T-cell (primary cell): Measurements from ENCODE around the gene CWH43. TPM values are rescaled to one million over a fixed set of nuclear protein-coding genes. Genes with fewer than 3 reads are reported as not detected.

Experiments
- ATAC-seq, 4 experiments: fragments of 200-7000 bp in 3 of 4; fragments of 150-1000 bp in 1 of 4; cut with Tn5 transposase; replicated peaks in 1 of 4; 1 replicate in 3 of 4; 2 replicates in 1 of 4; pipeline ENCODE4 v1.10.0; 2021; ENCODE audit warnings: moderate library complexity in 3 of 4, mild to moderate bottlenecking in 2 of 4, moderate number of reproducible peaks in 1 of 4
- CTCF ChIA-PET, 2 donors: fragments of 300-600 bp; sonication (Branson Sonifier 250); formaldehyde crosslinking; loops; one replicate each; lab custom pipeline; 2022; ENCODE audit warnings: antibody characterized with exemption in 2 of 2; lab: Charles Lee
- POLR2A ChIA-PET, 2 donors: fragments of 300-600 bp; sonication (Branson Sonifier 250); formaldehyde crosslinking; loops; one replicate each; lab custom pipeline; 2022; ENCODE audit warnings: antibody characterized with exemption in 2 of 2; lab: Charles Lee
- DNase-seq, 35 experiments: peaks; one replicate each; pipeline versions ENCODE4 v3.0.0 to v3.0.0-alpha.2; 2013 to 2023
- H3K27ac ChIP-seq: one replicate; pipeline ENCODE4 v1.5.1; 2013; ENCODE audit warnings: low read length
- H3K27me3 ChIP-seq, 2 experiments: replicated peaks in 1 of 2; 1 replicate in 1 of 2; 2 replicates in 1 of 2; pipeline versions ENCODE4 v1.6.1 to v1.7.0; 2013; ENCODE audit warnings: low read length in 1 of 2, mixed read lengths in 1 of 2; ENCODE audit not compliant: control insufficient read depth in 2 of 2, insufficient read depth in 2 of 2; ENCODE audit errors: extremely low read depth in 1 of 2
- H3K36me3 ChIP-seq, 2 donors: 1 replicate in 1 of 2; 2 replicates in 1 of 2; pipeline versions ENCODE4 v1.6.1 to v1.7.0; 2013; ENCODE audit warnings: low read length in 1 of 2; ENCODE audit not compliant: control insufficient read depth in 2 of 2, insufficient read depth in 1 of 2; ENCODE audit errors: extremely low read depth in 1 of 2
- H3K4me1 ChIP-seq, 2 experiments: 1 replicate in 1 of 2; 2 replicates in 1 of 2; pipeline versions ENCODE4 v1.6.1 to v1.7.0; 2013; ENCODE audit warnings: low read length in 2 of 2, mixed read lengths in 1 of 2; ENCODE audit not compliant: insufficient read depth in 2 of 2, control insufficient read depth in 1 of 2; ENCODE audit errors: extremely low read depth in 1 of 2
- H3K4me3 ChIP-seq, 2 donors: 1 replicate in 1 of 2; 2 replicates in 1 of 2; pipeline versions ENCODE4 v1.5.1 to v1.7.0; 2013; ENCODE audit warnings: mild to moderate bottlenecking in 2 of 2, low read length in 1 of 2, moderate library complexity in 1 of 2; ENCODE audit not compliant: control insufficient read depth in 1 of 2; ENCODE audit errors: extremely low read depth in 1 of 2
- H3K9me3 ChIP-seq: 2 replicates; pipeline ENCODE4 v1.7.0; 2013
- H3K27ac Mint-ChIP-seq, 2 donors: one replicate each; pipeline ENCODE4 v1.8.0; 2020 to 2021; ENCODE audit warnings: mild to moderate bottlenecking in 2 of 2, mixed read lengths in 2 of 2
- H3K27me3 Mint-ChIP-seq, 2 donors: one replicate each; pipeline ENCODE4 v1.8.0; 2021 to 2022; ENCODE audit warnings: mixed read lengths in 2 of 2
- H3K36me3 Mint-ChIP-seq: one replicate; pipeline ENCODE4 v1.8.0; 2021; ENCODE audit warnings: mixed read lengths
- H3K4me1 Mint-ChIP-seq, 3 donors: one replicate each; pipeline ENCODE4 v1.8.0; 2020 to 2022; ENCODE audit warnings: mixed read lengths in 3 of 3, mild to moderate bottlenecking in 1 of 3
- H3K4me3 Mint-ChIP-seq, 3 donors: one replicate each; pipeline ENCODE4 v1.8.0; 2020 to 2022; ENCODE audit warnings: mild to moderate bottlenecking in 3 of 3, mixed read lengths in 3 of 3, moderate library complexity in 3 of 3
- H3K9me3 Mint-ChIP-seq, 3 donors: one replicate each; pipeline ENCODE4 v1.8.0; 2020 to 2022; ENCODE audit warnings: mixed read lengths in 3 of 3
- WGBS: methylation state at CpG from one replicate; pipeline ENCODE4 v1.1.5; 2013; ENCODE audit warnings: missing lambda C conversion rate; ENCODE audit not compliant: insufficient coverage; 5-methylcytosine and 5-hydroxymethylcytosine counted together
- total RNA-seq, 35 experiments: library from RNA in 6 of 35; stranded (reverse) in 6 of 35; fragments of 120-200 nt in 1 of 35; gene quantifications; one replicate each; pipeline versions ENCODE4 v1.2.1 to v1.2.4 and lab custom pipeline; 2013 to 2026

The CWH43 gene
- total RNA-seq, 5 donors from 2014 or later (not counting 1 experiment from before 2014, with no cell fraction given) = not detected

- ChIA-PET CTCF (no interaction called here), POLR2A (no interaction called here)
- H3K27ac ChIP-seq = no peak overlapping the region
- no peaks in the 10 kb centered on the region for H3K9me3 ChIP-seq
- no peaks in the 10 kb centered on the region for H3K4me1 ChIP-seq
- DNase-seq (no peak), ATAC-seq (no peak)
- H3K4me3 Mint-ChIP-seq = no peak overlapping the region
- H3K36me3 ChIP-seq = no peaks in the 10 kb centered on the region
- H3K27me3 Mint-ChIP-seq = peaks cover 25 to 36% of the 10 kb centered on the region in 2 donors
- 72% methylated on average over 3 of the region's 6 CpGs for WGBS
- H3K36me3 Mint-ChIP-seq = no peaks in the 10 kb centered on the region
- peaks cover 0 to 3% of the 10 kb centered on the region in 2 experiments for H3K27me3 ChIP-seq
- no peak overlapping the region for H3K4me3 ChIP-seq
- H3K27ac Mint-ChIP-seq = no peak overlapping the region
- no peaks in the 10 kb centered on the region for H3K4me1 Mint-ChIP-seq
- peaks cover 0 to 4% (median 0%) of the 10 kb centered on the region in 3 donors for H3K9me3 Mint-ChIP-seq
These were observed 12.4 kb downstream of the CWH43 start for GRCh38 chr4:48998440-48998839.

GRCh38 chr4:49000806-49001205 lies 14.7 kb downstream of the CWH43 start:
- H3K36me3 ChIP-seq = no peaks in the 10 kb centered on the region
- H3K4me1 ChIP-seq = no peaks in the 10 kb centered on the region
- H3K36me3 Mint-ChIP-seq = no peaks in the 10 kb centered on the region
- H3K4me3 ChIP-seq = no peak overlapping the region
- H3K9me3 ChIP-seq = no peaks in the 10 kb centered on the region
- peaks cover 0 to 4% (median 0%) of the 10 kb centered on the region in 3 donors for H3K9me3 Mint-ChIP-seq
- POLR2A ChIA-PET = no interaction called here
- no peak overlapping the region for H3K27ac ChIP-seq
- CTCF ChIA-PET = no interaction called here
- no peak overlapping the region for H3K27ac Mint-ChIP-seq
- no peak for ATAC-seq
- peaks cover 0 to 3% of the 10 kb centered on the region in 2 experiments for H3K27me3 ChIP-seq
- H3K4me1 Mint-ChIP-seq = no peaks in the 10 kb centered on the region
- no peak for DNase-seq
- H3K27me3 Mint-ChIP-seq = peaks cover 21 to 30% of the 10 kb centered on the region in 2 donors
- no peak overlapping the region for H3K4me3 Mint-ChIP-seq

- POLR2A ChIA-PET = no interaction called here
- CTCF ChIA-PET = no interaction called here
- H3K9me3 Mint-ChIP-seq = peaks cover 0 to 4% (median 0%) of the 10 kb centered on the region in 3 donors
- peaks cover 19 to 29% of the 10 kb centered on the region in 2 donors for H3K27me3 Mint-ChIP-seq
- H3K36me3 Mint-ChIP-seq = no peaks in the 10 kb centered on the region
- Histone ChIP-seq H3K4me1 (no peaks in the 10 kb centered on the region), H3K27ac (no peak overlapping the region), H3K9me3 (no peaks in the 10 kb centered on the region), H3K36me3 (no peaks in the 10 kb centered on the region), H3K4me3 (no peak overlapping the region), H3K27me3 (peaks cover 0 to 3% of the 10 kb centered on the region in 2 experiments)
- no peak for DNase-seq
- ATAC-seq = no peak
- no peak overlapping the region for H3K27ac Mint-ChIP-seq
- H3K4me3 Mint-ChIP-seq = no peak overlapping the region
- no peaks in the 10 kb centered on the region for H3K4me1 Mint-ChIP-seq
These were observed 16.9 kb downstream of the CWH43 start for GRCh38 chr4:49002931-49003330.

GRCh38 chr4:49018718-49019295 lies 32.7 kb downstream of the CWH43 start:
- Mint-ChIP-seq H3K36me3 (no peaks in the 10 kb centered on the region), H3K4me1 (no peaks in the 10 kb centered on the region), H3K4me3 (no peak overlapping the region), H3K27ac (no peak overlapping the region), H3K9me3 (peaks cover 9 to 10% (median 9%) of the 10 kb centered on the region in 3 donors), H3K27me3 (peaks cover 9 to 20% of the 10 kb centered on the region in 2 donors)
- H3K36me3 ChIP-seq = no peaks in the 10 kb centered on the region
- no peak overlapping the region for H3K4me3 ChIP-seq
- no peak overlapping the region for H3K27ac ChIP-seq
- H3K27me3 ChIP-seq = peaks cover 0 to 3% of the 10 kb centered on the region in 2 experiments
- CTCF ChIA-PET = no interaction called here
- ATAC-seq (no peak), DNase-seq (no peak)
- POLR2A ChIA-PET = no interaction called here
- no CpG with 5 or more reads among the region's 2 CpGs for WGBS
- no peaks in the 10 kb centered on the region for H3K4me1 ChIP-seq
- H3K9me3 ChIP-seq = no peaks in the 10 kb centered on the region

- DNase-seq (peak in 1 of 35 experiments; percentile 1), ATAC-seq (no peak)
- POLR2A ChIA-PET = no interaction called here
- CTCF ChIA-PET = no interaction called here
- Histone ChIP-seq H3K27ac (no peak overlapping the region), H3K9me3 (no peaks in the 10 kb centered on the region), H3K4me3 (no peak overlapping the region), H3K36me3 (no peaks in the 10 kb centered on the region), H3K4me1 (no peaks in the 10 kb centered on the region), H3K27me3 (peaks cover 0 to 4% of the 10 kb centered on the region in 2 experiments)
- Mint-ChIP-seq H3K4me1 (no peaks in the 10 kb centered on the region), H3K36me3 (no peaks in the 10 kb centered on the region), H3K27me3 (peaks cover 34 to 39% of the 10 kb centered on the region in 2 donors), H3K9me3 (no peaks in the 10 kb centered on the region), H3K4me3 (no peak overlapping the region), H3K27ac (no peak overlapping the region)
- WGBS = 52% methylated on average over 3 of the region's 11 CpGs
These were observed 46.5 kb downstream of the CWH43 start for GRCh38 chr4:49032440-49033161.

- no peaks in the 10 kb centered on the region for H3K9me3 ChIP-seq
- ATAC-seq = no peak
- CTCF ChIA-PET = no interaction called here
- peaks cover 14 to 19% of the 10 kb centered on the region in 2 donors for H3K27me3 Mint-ChIP-seq
- H3K4me3 Mint-ChIP-seq = no peak overlapping the region
- H3K9me3 Mint-ChIP-seq = no peaks in the 10 kb centered on the region
- H3K36me3 Mint-ChIP-seq = no peaks in the 10 kb centered on the region
- POLR2A ChIA-PET = no interaction called here
- no peak overlapping the region for H3K27ac ChIP-seq
- no peaks in the 10 kb centered on the region for H3K4me1 Mint-ChIP-seq
- WGBS = no CpG with 5 or more reads among the region's 3 CpGs
- H3K27me3 ChIP-seq = peaks cover 0 to 4% of the 10 kb centered on the region in 2 experiments
- no peaks in the 10 kb centered on the region for H3K4me1 ChIP-seq
- no peak for DNase-seq
- H3K36me3 ChIP-seq = no peaks in the 10 kb centered on the region
- no peak overlapping the region for H3K4me3 ChIP-seq
- H3K27ac Mint-ChIP-seq = no peak overlapping the region
These were observed 50.5 kb downstream of the CWH43 start for GRCh38 chr4:49036528-49036927.
